H9 (cell line): Measurements from ENCODE around the gene KCNE2. TPM values are rescaled to one million over a fixed set of nuclear protein-coding genes. Genes with fewer than 3 reads are reported as not detected.

ENCODE experiments used
- DNase-seq: peaks from one replicate; pipeline ENCODE4 v3.0.0-alpha.2; 2017
- H2AFZ ChIP-seq: one replicate; pipeline ENCODE4 v1.6.1; 2013; ENCODE audit warnings: mild to moderate bottlenecking, low read length, control low read depth, moderate library complexity
- H2AK5ac ChIP-seq: 2 replicates; pipeline ENCODE4 v1.6.1; 2013; ENCODE audit warnings: low read length, control low read depth, mixed read lengths; ENCODE audit not compliant: insufficient read length
- H2BK120ac ChIP-seq: one replicate; pipeline ENCODE4 v1.6.1; 2013; ENCODE audit warnings: low read depth, mild to moderate bottlenecking, low read length, control low read depth, inconsistent platforms; ENCODE audit not compliant: poor library complexity, severe bottlenecking
- H2BK12ac ChIP-seq: 2 replicates; pipeline ENCODE4 v1.6.1; 2013; ENCODE audit warnings: low read length, control low read depth, mixed read lengths, low read depth; ENCODE audit not compliant: insufficient read length
- H2BK15ac ChIP-seq: 2 replicates; pipeline ENCODE4 v1.6.1; 2013; ENCODE audit warnings: low read depth, low read length, control low read depth
- H2BK20ac ChIP-seq: one replicate; pipeline ENCODE4 v1.6.1; 2013; ENCODE audit warnings: low read depth, mild to moderate bottlenecking, low read length, control low read depth, inconsistent platforms; ENCODE audit not compliant: poor library complexity, severe bottlenecking
- H2BK5ac ChIP-seq: 2 replicates; pipeline ENCODE4 v1.6.1; 2013; ENCODE audit warnings: low read length, control low read depth, mixed read lengths; ENCODE audit not compliant: insufficient read length
- H3K14ac ChIP-seq: 2 replicates; pipeline ENCODE4 v1.6.1; 2013; ENCODE audit warnings: low read length, control low read depth; ENCODE audit not compliant: insufficient read depth
- H3K18ac ChIP-seq: 2 replicates; pipeline ENCODE4 v1.6.1; 2013; ENCODE audit warnings: low read depth, mild to moderate bottlenecking, mixed read lengths, low read length, control low read depth; ENCODE audit not compliant: insufficient read length
- H3K23ac ChIP-seq: 2 replicates; pipeline ENCODE4 v1.6.1; 2013; ENCODE audit warnings: low read length, control low read depth, mixed read lengths, low read depth; ENCODE audit not compliant: insufficient read length
- H3K23me2 ChIP-seq: 2 replicates; pipeline ENCODE4 v1.6.1; 2013; ENCODE audit warnings: low read depth, mild to moderate bottlenecking, mixed read lengths, low read length, control low read depth; ENCODE audit not compliant: insufficient read length, poor library complexity, severe bottlenecking
- H3K27ac ChIP-seq: 2 replicates; pipeline ENCODE4 v1.5.1; 2013; ENCODE audit warnings: low read length, control low read depth, mixed read lengths, low read depth; ENCODE audit not compliant: insufficient read length
- H3K27me3 ChIP-seq: 2 replicates; pipeline ENCODE4 v1.6.1; 2013; ENCODE audit warnings: low read length, control low read depth, inconsistent platforms; ENCODE audit not compliant: insufficient read depth
- H3K4ac ChIP-seq: 2 replicates; pipeline ENCODE4 v1.6.1; 2013; ENCODE audit warnings: low read depth, mild to moderate bottlenecking, control low read depth, inconsistent platforms, low read length, moderate library complexity
- H3K4me1 ChIP-seq: 2 replicates; pipeline ENCODE4 v1.6.1; 2013; ENCODE audit warnings: low read length, control low read depth, inconsistent platforms; ENCODE audit not compliant: insufficient read depth
- H3K4me2 ChIP-seq: 2 replicates; pipeline ENCODE4 v1.6.1; 2013; ENCODE audit warnings: low read length, control low read depth, mixed read lengths; ENCODE audit not compliant: insufficient read length, insufficient read depth
- H3K56ac ChIP-seq: 2 replicates; pipeline ENCODE4 v1.6.1; 2013; ENCODE audit warnings: low read depth, mild to moderate bottlenecking, mixed read lengths, low read length, control low read depth; ENCODE audit not compliant: insufficient read length
- H3K79me1 ChIP-seq: 2 replicates; pipeline ENCODE4 v1.6.1; 2013; ENCODE audit warnings: low read depth, mild to moderate bottlenecking, moderate library complexity, low read length, control low read depth, inconsistent platforms; ENCODE audit not compliant: insufficient read depth, poor library complexity, severe bottlenecking
- H3K79me2 ChIP-seq: 2 replicates; pipeline ENCODE4 v1.6.1; 2013; ENCODE audit warnings: low read length, control low read depth, inconsistent platforms; ENCODE audit not compliant: insufficient read depth
- H3K9ac ChIP-seq: 2 replicates; pipeline ENCODE4 v1.6.1; 2013; ENCODE audit warnings: low read length, control low read depth, mixed read lengths; ENCODE audit not compliant: insufficient read length; ENCODE audit errors: extremely low read depth
- H3K9me3 ChIP-seq: one replicate; pipeline ENCODE4 v1.6.1; 2013; ENCODE audit warnings: low read depth, low read length, inconsistent platforms; ENCODE audit not compliant: control insufficient read depth
- H3T11ph ChIP-seq: one replicate; pipeline ENCODE4 v1.6.1; 2013; ENCODE audit warnings: mild to moderate bottlenecking, low read length, control low read depth, inconsistent platforms
- H4K20me1 ChIP-seq: one replicate; pipeline ENCODE4 v1.6.1; 2013; ENCODE audit not compliant: control insufficient read depth, insufficient read length, insufficient read depth
- H4K5ac ChIP-seq: 2 replicates; pipeline ENCODE4 v1.6.1; 2013; ENCODE audit warnings: low read depth, mild to moderate bottlenecking, mixed read lengths, low read length, control low read depth; ENCODE audit not compliant: insufficient read length
- H4K8ac ChIP-seq: replicated peaks from 2 replicates; pipeline ENCODE4 v1.6.1; 2013; ENCODE audit warnings: low read length, control low read depth, mixed read lengths, low read depth; ENCODE audit not compliant: insufficient read length
- H4K91ac ChIP-seq: 2 replicates; pipeline ENCODE4 v1.6.1; 2013; ENCODE audit warnings: low read depth, mild to moderate bottlenecking, moderate library complexity, mixed read lengths, low read length, control low read depth; ENCODE audit not compliant: insufficient read length
- H3K27ac Mint-ChIP-seq, 3 experiments: 2 replicates in 2 of 3; 3 replicates in 1 of 3; pipeline ENCODE4 v1.8.0; 2020 to 2021; ENCODE audit warnings: mixed read lengths in 3 of 3, mild to moderate bottlenecking in 1 of 3, moderate library complexity in 1 of 3
- H3K27me3 Mint-ChIP-seq: 2 replicates; pipeline ENCODE4 v1.8.0; 2021; ENCODE audit warnings: low read depth, mild to moderate bottlenecking, moderate library complexity, mixed read lengths
- H3K36me3 Mint-ChIP-seq, 3 experiments: 2 replicates in 2 of 3; 3 replicates in 1 of 3; pipeline ENCODE4 v1.8.0; 2020 to 2021; ENCODE audit warnings: low read depth in 3 of 3, mixed read lengths in 3 of 3; ENCODE audit not compliant: insufficient read depth in 1 of 3
- H3K4me1 Mint-ChIP-seq, 2 experiments: 2 replicates each; pipeline ENCODE4 v1.8.0; 2020; ENCODE audit warnings: mixed read lengths in 2 of 2
- H3K4me3 Mint-ChIP-seq, 2 experiments: 2 replicates in 1 of 2; 3 replicates in 1 of 2; pipeline ENCODE4 v1.8.0; 2020 to 2021; ENCODE audit warnings: mild to moderate bottlenecking in 2 of 2, mixed read lengths in 2 of 2, moderate library complexity in 1 of 2
- H3K9me3 Mint-ChIP-seq, 2 experiments: 2 replicates in 1 of 2; 3 replicates in 1 of 2; pipeline ENCODE4 v1.8.0; 2020; ENCODE audit warnings: mild to moderate bottlenecking in 2 of 2, mixed read lengths in 2 of 2, moderate library complexity in 1 of 2
- WGBS: extraction: QIAGEN DNeasy Blood & Tissue Kit; methylation state at CpG from one replicate; pipeline ENCODE4 v1.1.7; 2013; ENCODE audit warnings: missing lambda C conversion rate, low lambda C conversion rate, mixed read lengths; ENCODE audit not compliant: insufficient read length; ENCODE audit errors: extremely low coverage; 5-methylcytosine and 5-hydroxymethylcytosine counted together
- total RNA-seq: library from RNA; stranded (reverse); gene quantifications from 2 replicates; pipeline ENCODE4 v1.2.1, GENCODE V29; 2021
- TF ChIP-seq, protein P1 (sequence below): fragments of 200-600 bp; sonication (generic); conservative IDR thresholded peaks from 3 replicates; pipeline ENCODE4 v1.8.0; 2021; ENCODE audit warnings: antibody characterized with exemption, mild to moderate bottlenecking

The KCNE2 gene
- total RNA-seq, 1 experiment from 2014 or later: not detected

DNA sequence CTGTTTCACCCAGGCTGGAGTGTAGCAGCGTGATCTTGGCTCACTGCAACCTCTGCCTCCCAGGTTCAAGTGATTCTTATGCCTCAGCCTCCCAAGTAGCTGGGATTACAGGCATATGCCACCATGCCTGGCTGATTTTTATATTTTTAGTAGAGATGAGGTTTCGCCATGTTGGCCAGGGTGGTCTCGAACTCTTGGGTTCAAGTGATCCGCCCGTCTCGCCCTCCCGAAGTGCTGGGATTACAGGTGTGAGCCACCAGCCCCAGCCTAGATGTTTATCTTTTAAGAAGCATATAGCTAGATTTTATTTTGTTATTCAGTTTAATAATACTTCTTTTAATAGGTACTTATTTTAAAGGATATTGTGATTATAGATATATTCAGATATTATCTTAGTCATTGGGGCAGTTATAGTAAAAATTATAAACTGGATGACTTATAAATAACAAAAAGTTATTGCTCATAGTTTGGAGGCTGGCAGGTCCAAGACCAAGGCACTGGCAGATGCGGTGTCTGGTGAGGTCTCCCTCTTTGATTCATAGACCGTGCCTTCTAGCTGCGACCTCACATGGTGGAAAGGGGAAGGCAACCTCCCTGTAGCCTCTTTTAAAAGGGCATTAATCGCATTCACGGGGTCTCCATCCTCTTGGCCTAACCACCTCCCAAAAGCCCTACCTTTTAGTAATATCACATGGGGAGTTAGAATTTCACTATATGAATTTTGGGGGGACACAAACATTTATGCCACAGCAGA, 3.1 kb upstream of the KCNE2 start:
- WGBS: no CpG with 5 or more reads among the region's 12 CpGs
- H2BK5ac ChIP-seq: no peak overlapping the region
- H3K23me2 ChIP-seq: no peaks in the 10 kb centered on the region
- H4K20me1 ChIP-seq: no peaks in the 10 kb centered on the region
- Mint-ChIP-seq H3K9me3 (peaks cover 3 to 7% of the 10 kb centered on the region in 2 experiments; a peak in 2 of 5 replicates), H3K36me3 (peaks cover 0 to 6% (median 0%) of the 10 kb centered on the region in 3 experiments; a peak in 3 of 7 replicates), H3K27ac (no peak overlapping the region), H3K27me3 (no peaks in the 10 kb centered on the region; the same call in 1 of the 2 replicates), H3K4me1 (peaks cover 3% of the 10 kb centered on the region in 2 experiments; a peak in 2 of 4 replicates), H3K4me3 (no peak overlapping the region)
- no peak overlapping the region for H3K9ac ChIP-seq
- H3K79me1 ChIP-seq: no peaks in the 10 kb centered on the region
- H2BK12ac ChIP-seq: no peak overlapping the region
- H3K14ac ChIP-seq: no peak overlapping the region
- H3T11ph ChIP-seq: no peak overlapping the region
- no peak overlapping the region for H3K27ac ChIP-seq
- no peak overlapping the region for H2BK15ac ChIP-seq
- no peak overlapping the region for H4K8ac ChIP-seq
- TF ChIP-seq, protein P1, sequence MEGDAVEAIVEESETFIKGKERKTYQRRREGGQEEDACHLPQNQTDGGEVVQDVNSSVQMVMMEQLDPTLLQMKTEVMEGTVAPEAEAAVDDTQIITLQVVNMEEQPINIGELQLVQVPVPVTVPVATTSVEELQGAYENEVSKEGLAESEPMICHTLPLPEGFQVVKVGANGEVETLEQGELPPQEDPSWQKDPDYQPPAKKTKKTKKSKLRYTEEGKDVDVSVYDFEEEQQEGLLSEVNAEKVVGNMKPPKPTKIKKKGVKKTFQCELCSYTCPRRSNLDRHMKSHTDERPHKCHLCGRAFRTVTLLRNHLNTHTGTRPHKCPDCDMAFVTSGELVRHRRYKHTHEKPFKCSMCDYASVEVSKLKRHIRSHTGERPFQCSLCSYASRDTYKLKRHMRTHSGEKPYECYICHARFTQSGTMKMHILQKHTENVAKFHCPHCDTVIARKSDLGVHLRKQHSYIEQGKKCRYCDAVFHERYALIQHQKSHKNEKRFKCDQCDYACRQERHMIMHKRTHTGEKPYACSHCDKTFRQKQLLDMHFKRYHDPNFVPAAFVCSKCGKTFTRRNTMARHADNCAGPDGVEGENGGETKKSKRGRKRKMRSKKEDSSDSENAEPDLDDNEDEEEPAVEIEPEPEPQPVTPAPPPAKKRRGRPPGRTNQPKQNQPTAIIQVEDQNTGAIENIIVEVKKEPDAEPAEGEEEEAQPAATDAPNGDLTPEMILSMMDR: no peak
- no peak overlapping the region for H4K91ac ChIP-seq
- H3K79me2 ChIP-seq: no peaks in the 10 kb centered on the region
- H2AK5ac ChIP-seq: no peak overlapping the region
- no peaks in the 10 kb centered on the region for H3K4me1 ChIP-seq
- H3K23ac ChIP-seq: no peak overlapping the region
- H2BK120ac ChIP-seq: no peak overlapping the region
- no peak overlapping the region for H4K5ac ChIP-seq
- no peak overlapping the region for H2AFZ ChIP-seq
- no peak overlapping the region for H3K4ac ChIP-seq
- no peak overlapping the region for H3K18ac ChIP-seq
- no peak overlapping the region for H3K56ac ChIP-seq
- H3K9me3 ChIP-seq: no peaks in the 10 kb centered on the region
- H3K4me2 ChIP-seq: no peak overlapping the region
- DNase-seq: no peak
- H3K27me3 ChIP-seq: no peaks in the 10 kb centered on the region
- H2BK20ac ChIP-seq: no peak overlapping the region
